ENCODE results near the gene RBPJ.

DNA sequence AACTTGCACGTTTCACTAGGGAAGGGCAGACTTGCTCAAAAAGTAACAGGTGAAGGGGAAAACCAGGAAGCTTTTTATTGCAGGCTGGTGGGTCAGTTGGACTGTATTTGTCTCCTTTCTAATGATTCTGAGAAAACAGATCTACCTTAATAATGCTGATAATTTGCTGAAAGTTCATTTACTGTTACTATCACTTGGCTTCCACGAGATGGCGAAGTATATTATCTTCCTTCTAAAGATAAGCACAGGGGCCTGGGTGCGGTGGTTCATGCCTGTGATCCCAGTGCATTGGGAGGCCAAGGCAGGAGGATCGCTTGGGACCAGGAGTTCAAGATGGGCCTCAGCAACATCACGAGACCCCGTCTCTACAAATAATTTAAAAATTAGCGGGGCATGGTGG lies 153.1 kb downstream of the RBPJ start:
- TF ChIP-seq, protein P1, sequence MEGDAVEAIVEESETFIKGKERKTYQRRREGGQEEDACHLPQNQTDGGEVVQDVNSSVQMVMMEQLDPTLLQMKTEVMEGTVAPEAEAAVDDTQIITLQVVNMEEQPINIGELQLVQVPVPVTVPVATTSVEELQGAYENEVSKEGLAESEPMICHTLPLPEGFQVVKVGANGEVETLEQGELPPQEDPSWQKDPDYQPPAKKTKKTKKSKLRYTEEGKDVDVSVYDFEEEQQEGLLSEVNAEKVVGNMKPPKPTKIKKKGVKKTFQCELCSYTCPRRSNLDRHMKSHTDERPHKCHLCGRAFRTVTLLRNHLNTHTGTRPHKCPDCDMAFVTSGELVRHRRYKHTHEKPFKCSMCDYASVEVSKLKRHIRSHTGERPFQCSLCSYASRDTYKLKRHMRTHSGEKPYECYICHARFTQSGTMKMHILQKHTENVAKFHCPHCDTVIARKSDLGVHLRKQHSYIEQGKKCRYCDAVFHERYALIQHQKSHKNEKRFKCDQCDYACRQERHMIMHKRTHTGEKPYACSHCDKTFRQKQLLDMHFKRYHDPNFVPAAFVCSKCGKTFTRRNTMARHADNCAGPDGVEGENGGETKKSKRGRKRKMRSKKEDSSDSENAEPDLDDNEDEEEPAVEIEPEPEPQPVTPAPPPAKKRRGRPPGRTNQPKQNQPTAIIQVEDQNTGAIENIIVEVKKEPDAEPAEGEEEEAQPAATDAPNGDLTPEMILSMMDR (conservative IDR thresholded peaks at IDR 0.05 in 1 of 2, IDR thresholded peaks at IDR 0.05 in 1 of 2; ENCODE audit: low read depth in 1 of 2, low read length in 2 of 2): no peak
- TF ChIP-seq EZH2 (IDR thresholded peaks at IDR 0.05; ENCODE audit: low read length, missing control alignments): no peak
